ENCODE results near the gene ZSWIM6. TPM values are rescaled to one million over a fixed set of nuclear protein-coding genes. Genes with fewer than 3 reads are reported as not detected.

Gene ZSWIM6
- total RNA-seq, 2 experiments from 2014 or later = 4.1 TPM

DNA sequence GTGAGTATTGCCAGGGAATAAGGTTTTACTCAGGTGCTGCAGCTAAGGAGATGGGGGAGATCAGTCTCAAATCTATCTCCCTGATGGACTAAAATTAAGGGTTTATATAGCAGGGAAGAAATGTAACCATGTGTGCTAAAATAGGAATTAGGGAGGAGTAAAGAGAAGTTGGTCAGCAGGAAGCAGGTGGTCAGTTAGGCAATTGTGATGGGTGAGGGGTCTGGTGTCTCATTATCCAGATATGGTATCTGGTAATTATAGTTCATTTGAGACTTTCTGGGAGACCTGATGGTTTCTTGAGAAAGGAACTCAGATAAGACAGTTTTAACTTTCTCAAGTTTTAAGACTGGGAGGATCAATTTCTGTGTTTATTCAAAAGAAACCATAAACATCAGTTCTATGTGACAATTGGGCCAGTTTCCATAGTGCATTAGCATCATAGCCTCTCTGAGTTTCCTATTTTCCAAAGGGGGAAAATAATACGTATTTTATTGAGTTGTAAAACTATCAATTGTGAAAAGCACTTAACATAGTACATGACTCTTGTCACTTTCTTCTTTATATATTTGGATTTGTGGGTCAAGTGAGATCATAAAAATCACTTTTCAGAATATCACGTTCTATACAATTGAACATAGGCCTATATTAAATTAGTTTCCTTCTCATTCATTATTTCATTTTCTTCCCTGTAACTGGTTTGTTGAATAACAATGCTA lies 115.9 kb downstream of the ZSWIM6 start:
- no peaks in the 10 kb centered on the region for H3K36me3 ChIP-seq (ENCODE audit: insufficient read depth, low read length)
- H3K27me3 ChIP-seq (ENCODE audit: control insufficient read depth in 1 of 2, insufficient read depth in 2 of 2, low read length in 2 of 2) = no peaks in the 10 kb centered on the region
- H3K9me3 ChIP-seq (ENCODE audit: control insufficient read depth in 1 of 2, insufficient read depth in 1 of 2, low read length in 2 of 2) = peaks cover 7 to 28% of the 10 kb centered on the region in 2 experiments
- Mint-ChIP-seq H3K4me1 (ENCODE audit: low read depth) (peaks cover 7% of the 10 kb centered on the region), H3K9me3 (peaks cover 9% of the 10 kb centered on the region), H3K27me3 (no peaks in the 10 kb centered on the region), H3K36me3 (ENCODE audit: low read depth) (peaks cover 46% of the 10 kb centered on the region), H3K27ac (no peak overlapping the region), H3K4me3 (no peak overlapping the region)
- H3K4me1 ChIP-seq (ENCODE audit: insufficient read depth, low read length) = no peaks in the 10 kb centered on the region
- ATAC-seq (ENCODE audit: poor library complexity) (no peak), DNase-seq (no peak)
- TF ChIP-seq CTCF (IDR thresholded peaks at IDR 0.05) = no peak
- no peak overlapping the region for H3K4me3 ChIP-seq (ENCODE audit: low read length)
- no peak overlapping the region for H3K27ac ChIP-seq (ENCODE audit: low read depth in 1 of 2, low read length in 2 of 2)
- POLR2A ChIA-PET = no interaction called here
- intact Hi-C loops (cut with DNase I, micrococcal nuclease) = loop anchor here in 1 of 2 experiments (2.0 kb wide), 1 partner anchor 65 kb away; no protein-coding TSS in a partner anchor
- CTCF ChIA-PET = no interaction called here

- ChIA-PET POLR2A (no interaction called here), CTCF (no interaction called here)
- Histone ChIP-seq H3K4me1 (ENCODE audit: insufficient read depth, low read length) (no peaks in the 10 kb centered on the region), H3K9me3 (ENCODE audit: control insufficient read depth in 1 of 2, insufficient read depth in 1 of 2, low read length in 2 of 2) (peaks cover 7 to 22% of the 10 kb centered on the region in 2 experiments), H3K27ac (ENCODE audit: low read depth in 1 of 2, low read length in 2 of 2) (no peak overlapping the region), H3K27me3 (ENCODE audit: control insufficient read depth in 1 of 2, insufficient read depth in 2 of 2, low read length in 2 of 2) (no peaks in the 10 kb centered on the region), H3K36me3 (ENCODE audit: insufficient read depth, low read length) (no peaks in the 10 kb centered on the region), H3K4me3 (ENCODE audit: low read length) (no peak overlapping the region)
- H3K4me3 Mint-ChIP-seq = no peak overlapping the region
- peaks cover 7% of the 10 kb centered on the region for H3K4me1 Mint-ChIP-seq (ENCODE audit: low read depth)
- ATAC-seq (ENCODE audit: poor library complexity) (no peak), DNase-seq (no peak)
- H3K9me3 Mint-ChIP-seq = peaks cover 7% of the 10 kb centered on the region
- no peak overlapping the region for H3K27ac Mint-ChIP-seq
- intact Hi-C loops (cut with DNase I, micrococcal nuclease) = loop anchor here in 1 of 2 experiments (2.0 kb wide), 1 partner anchor 67 kb away; no protein-coding TSS in a partner anchor
- H3K36me3 Mint-ChIP-seq (ENCODE audit: low read depth) = peaks cover 38% of the 10 kb centered on the region
- no peak for TF ChIP-seq CTCF (IDR thresholded peaks at IDR 0.05)
- no peaks in the 10 kb centered on the region for H3K27me3 Mint-ChIP-seq
Observed at GRCh38 chr5:61449804-61450492, 117.9 kb downstream of the ZSWIM6 start.

GRCh38 chr5:61450493-61451279 lies 118.6 kb downstream of the ZSWIM6 start:
- TF ChIP-seq CTCF (IDR thresholded peaks at IDR 0.05) = no peak
- ChIA-PET CTCF (interaction anchor here (0.5 kb wide), 1 partner anchor 42 kb away, joined by 3 read pairs; no protein-coding TSS in a partner anchor), POLR2A (no interaction called here)
- intact Hi-C loops (cut with DNase I, micrococcal nuclease) = no loop called here
- no peak for DNase-seq
- H3K27ac Mint-ChIP-seq = no peak overlapping the region
- Histone ChIP-seq H3K4me3 (ENCODE audit: low read length) (no peak overlapping the region), H3K36me3 (ENCODE audit: insufficient read depth, low read length) (no peaks in the 10 kb centered on the region), H3K27ac (ENCODE audit: low read depth in 1 of 2, low read length in 2 of 2) (no peak overlapping the region), H3K27me3 (ENCODE audit: control insufficient read depth in 1 of 2, insufficient read depth in 2 of 2, low read length in 2 of 2) (no peaks in the 10 kb centered on the region), H3K4me1 (ENCODE audit: insufficient read depth, low read length) (no peaks in the 10 kb centered on the region), H3K9me3 (ENCODE audit: control insufficient read depth in 1 of 2, insufficient read depth in 1 of 2, low read length in 2 of 2) (peaks cover 7 to 21% of the 10 kb centered on the region in 2 experiments)
- peaks cover 12% of the 10 kb centered on the region for H3K4me1 Mint-ChIP-seq (ENCODE audit: low read depth)
- H3K4me3 Mint-ChIP-seq = no peak overlapping the region
- H3K27me3 Mint-ChIP-seq = no peaks in the 10 kb centered on the region
- no peak for ATAC-seq (ENCODE audit: poor library complexity)
- H3K9me3 Mint-ChIP-seq = peaks cover 7% of the 10 kb centered on the region
- peaks cover 30% of the 10 kb centered on the region for H3K36me3 Mint-ChIP-seq (ENCODE audit: low read depth)
